Endometrial microvascular endothelial cells (primary cell): ENCODE measurements around the gene KCTD1. TPM values are rescaled to one million over a fixed set of nuclear protein-coding genes. Genes with fewer than 3 reads are reported as not detected.

Experiments
- in situ Hi-C: cut with HindIII; loops from 2 replicates; pipeline ENCODE4 v1.10.0; 2017; ENCODE audit warnings: low sequenced_read_pairs, low pct_unique_long_range_greater_than_20kb; ENCODE audit errors: inconsistent ontology term
- total RNA-seq: library from RNA; depleted of rRNA; stranded (reverse); fragments of >200 nt; gene quantifications from one replicate; pipeline ENCODE4 v1.2.3, GENCODE V29; 2015; ENCODE audit errors: inconsistent ontology term

Gene KCTD1
- total RNA-seq, 1 donor from 2014 or later = 8.3 TPM

DNA sequence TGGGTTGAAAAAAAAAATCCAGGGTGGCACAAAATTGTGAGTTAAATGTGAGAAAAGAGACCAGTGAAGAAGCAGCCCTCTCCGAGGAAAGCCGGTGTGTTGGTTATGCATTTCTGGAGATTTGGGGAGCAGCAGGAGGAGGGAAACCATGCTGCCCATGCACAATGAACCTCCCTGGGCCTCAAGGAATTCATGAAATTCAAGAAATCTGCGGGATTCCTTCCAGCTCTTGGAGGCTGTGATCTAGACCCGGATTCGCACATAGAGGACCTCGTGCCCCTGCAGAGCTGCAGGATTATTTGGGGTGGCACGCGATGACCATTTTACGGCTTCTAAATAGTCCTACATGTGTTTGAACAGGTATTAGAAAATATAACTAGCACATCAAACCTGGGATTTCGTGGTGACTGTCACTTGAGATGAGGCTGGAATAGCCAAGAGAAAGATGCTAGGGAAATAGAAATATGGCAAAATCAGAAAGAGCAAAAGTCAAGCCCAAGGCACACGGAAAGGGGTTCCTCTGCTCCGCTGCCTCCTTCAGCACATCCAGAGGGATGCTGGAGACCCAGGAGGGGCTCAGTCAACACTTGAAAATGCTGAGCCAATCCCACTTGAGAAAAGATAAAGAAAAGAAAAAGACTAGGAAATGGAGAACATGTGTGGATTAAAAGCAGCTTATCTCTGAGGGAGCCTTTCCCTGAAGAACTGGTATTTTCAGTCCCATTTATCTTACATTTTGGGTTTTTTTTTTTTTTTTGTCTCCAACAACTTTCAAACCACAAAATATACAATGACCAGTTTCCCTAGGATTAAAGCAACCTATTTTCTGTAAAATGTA, 22.0 kb downstream of the KCTD1 start:
- in situ Hi-C loops = no loop called here

GRCh38 chr18:26524504-26525351, 23.6 kb downstream of the KCTD1 start:
- in situ Hi-C loops = no loop called here

- in situ Hi-C loops = no loop called here
These were observed 24.4 kb downstream of the KCTD1 start for GRCh38 chr18:26524002-26524401.

DNA sequence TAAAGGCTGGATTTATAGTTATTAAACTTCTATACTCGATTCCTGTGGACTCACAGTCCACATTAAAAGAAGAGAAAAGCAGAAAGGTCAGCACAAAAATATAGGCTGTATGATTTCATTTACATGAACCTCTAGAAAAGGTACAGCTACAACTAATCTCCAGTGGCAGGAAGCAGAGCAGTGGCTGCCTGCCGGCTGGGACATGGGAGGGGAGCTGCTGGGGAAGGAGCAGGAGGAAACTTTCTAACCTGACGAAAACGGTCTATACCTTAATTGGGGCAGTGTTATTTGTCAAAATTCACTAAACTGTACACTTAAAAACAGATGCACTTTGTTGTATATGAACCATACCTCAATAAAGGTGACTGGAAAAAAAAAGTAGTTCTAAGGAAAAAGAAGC, 26.7 kb downstream of the KCTD1 start:
- in situ Hi-C loops = no loop called here

- in situ Hi-C loops = no loop called here
These were observed 27.4 kb downstream of the KCTD1 start for GRCh38 chr18:26520974-26521373.

DNA sequence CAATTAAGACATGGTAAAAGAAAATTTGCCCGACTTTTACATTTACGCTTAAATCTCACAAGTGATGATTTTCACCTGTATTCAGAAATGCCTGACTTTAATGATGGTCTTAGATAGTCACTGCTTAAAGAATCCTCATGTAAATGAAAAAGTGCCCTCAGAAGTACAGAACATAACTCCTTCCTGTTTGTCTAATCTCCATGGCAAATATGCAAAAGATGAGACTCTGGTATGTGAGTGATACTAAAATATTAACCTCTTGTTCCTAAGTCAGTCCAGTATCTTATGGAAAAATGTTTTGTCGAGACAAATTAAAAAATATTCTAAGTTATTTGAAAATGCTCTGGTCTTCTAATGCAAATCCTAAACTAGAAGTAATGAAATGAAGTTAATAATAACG, 29.2 kb downstream of the KCTD1 start:
- in situ Hi-C loops = no loop called here

- in situ Hi-C loops = no loop called here
These were observed 31.4 kb downstream of the KCTD1 start for GRCh38 chr18:26516964-26517363.

GRCh38 chr18:26515643-26516487, 32.5 kb downstream of the KCTD1 start:
- in situ Hi-C loops = no loop called here

DNA sequence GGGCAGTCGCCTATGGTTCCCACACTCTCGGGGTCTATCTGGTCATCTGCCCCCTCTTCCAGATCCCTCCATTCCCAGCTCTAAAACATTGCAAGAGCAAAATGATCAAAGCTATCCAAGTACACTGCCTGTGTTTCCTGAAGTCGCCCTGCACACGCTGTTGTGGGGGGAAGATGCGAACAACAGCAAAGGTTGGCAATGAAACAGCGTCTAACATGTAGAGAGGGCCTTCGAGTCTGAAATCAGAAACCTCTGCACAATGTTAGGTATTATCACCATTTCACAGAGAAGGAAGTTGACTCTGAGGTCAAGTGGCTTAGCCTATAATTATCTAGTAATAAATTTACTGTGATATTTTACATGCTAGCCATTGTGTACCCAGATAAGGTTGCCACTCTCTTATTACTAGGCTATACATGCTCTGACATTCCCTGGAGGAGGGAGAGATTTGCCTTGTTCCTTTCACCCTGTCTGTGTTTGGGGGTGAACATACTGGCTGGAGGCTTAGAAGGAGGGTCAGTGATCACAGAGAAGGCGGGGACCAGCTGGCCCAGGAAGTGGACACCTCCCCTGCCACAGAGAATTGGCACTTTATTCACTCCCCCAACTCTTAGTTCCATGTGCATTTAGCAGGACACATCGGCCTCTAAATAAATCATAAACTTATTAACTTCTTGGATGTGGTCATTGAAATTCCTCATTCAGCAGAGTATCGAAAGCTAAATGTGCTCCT, 36.8 kb downstream of the KCTD1 start:
- in situ Hi-C loops = no loop called here

DNA sequence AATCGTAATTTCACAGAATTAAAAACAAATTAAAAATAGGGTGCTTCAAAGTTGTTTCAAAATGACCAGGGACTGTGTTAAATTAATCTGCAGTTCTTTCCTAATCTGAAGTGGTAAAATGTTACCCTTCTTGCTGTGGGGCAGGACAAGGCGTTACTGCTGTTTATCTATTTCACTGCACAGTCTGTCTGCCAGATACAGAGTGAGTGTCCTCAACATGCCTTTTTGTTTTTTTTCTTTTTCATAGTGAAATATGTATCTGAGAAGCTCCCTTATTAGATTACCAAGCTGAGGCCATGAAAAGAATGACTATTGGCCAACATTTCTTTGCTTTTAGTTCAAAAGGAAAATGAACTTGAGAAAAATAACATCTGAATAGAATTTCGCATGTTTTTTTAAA, 38.0 kb downstream of the KCTD1 start:
- in situ Hi-C loops = no loop called here

DNA sequence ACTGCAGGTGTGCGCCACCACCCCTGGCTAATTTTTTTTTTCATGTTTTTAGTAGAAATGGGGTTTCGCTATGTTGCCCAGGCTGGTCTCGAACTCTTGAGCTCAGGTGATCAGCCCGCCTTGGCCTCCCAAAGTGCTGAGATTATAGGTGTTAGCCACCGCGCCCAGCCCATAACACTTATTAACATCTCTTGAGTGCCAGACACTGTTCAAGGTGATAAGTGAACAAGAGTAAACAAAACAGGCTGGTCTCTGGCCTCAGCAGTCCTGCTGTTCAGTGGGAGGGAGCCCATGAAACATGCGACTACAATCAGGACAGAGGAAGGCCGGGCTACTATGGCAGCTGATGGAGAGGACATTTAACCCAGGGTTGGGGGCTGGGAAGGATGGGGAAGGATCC, 42.3 kb downstream of the KCTD1 start:
- in situ Hi-C loops = no loop called here

DNA sequence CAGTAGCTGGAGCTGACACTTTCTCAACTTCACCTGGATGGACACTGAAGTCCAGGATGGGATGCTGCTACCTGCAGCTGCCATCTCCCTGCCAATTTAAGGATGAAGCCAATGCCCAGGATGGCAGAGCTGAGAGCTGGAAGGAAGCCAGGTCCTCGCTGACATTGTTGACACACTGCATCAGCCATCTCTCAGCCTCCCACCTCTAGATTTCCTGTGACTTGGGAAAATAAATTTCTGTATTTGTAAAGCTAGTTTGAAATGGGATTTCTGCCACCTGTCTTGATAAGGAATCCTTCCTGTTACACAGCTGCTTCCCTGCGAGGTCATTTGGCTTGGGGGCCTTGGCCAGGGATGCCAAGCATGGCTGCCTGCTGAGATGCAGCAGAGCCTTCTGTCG, 43.5 kb downstream of the KCTD1 start:
- in situ Hi-C loops = no loop called here

DNA sequence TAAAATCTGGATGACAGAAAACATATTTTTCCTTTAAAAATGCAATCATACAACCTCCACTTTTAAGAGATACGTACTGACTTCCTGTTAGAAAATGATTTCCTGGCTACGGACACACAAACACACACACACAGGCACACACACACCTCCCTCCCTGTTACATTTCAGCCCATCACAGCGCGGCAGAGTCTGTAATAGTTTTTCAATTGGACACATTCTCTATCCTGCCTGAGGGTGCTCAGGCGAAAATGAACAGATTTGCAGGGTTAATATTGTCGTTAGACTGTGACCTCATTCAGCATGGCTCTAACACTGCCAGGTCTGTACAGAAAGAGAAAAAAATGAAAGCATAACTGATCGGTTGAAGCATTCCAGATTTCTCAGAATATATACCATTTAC, 45.0 kb downstream of the KCTD1 start:
- in situ Hi-C loops = no loop called here

- in situ Hi-C loops = no loop called here
These were observed 45.5 kb downstream of the KCTD1 start for GRCh38 chr18:26502823-26503222.

DNA sequence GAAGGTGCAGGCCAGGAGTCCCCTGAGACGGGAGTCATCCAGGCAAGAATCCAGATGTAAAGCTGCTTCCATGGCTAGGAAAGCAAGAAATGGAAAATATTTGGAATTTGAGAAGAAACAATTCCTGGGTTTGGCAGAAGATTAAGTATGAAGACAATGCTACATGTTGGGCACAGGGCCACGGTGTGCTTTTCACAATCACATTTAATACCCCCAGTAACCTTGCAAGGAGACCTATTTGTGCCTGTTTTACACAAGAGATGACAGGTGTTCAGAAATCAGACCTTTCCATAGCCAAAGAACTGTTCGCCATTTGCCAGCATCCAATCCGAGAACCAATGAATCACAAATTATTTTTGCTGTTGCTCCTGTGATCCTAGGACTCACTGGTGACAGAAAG, 50.5 kb downstream of the KCTD1 start:
- in situ Hi-C loops = no loop called here

- in situ Hi-C loops = no loop called here
These were observed 51.8 kb downstream of the KCTD1 start for GRCh38 chr18:26496528-26496927.

DNA sequence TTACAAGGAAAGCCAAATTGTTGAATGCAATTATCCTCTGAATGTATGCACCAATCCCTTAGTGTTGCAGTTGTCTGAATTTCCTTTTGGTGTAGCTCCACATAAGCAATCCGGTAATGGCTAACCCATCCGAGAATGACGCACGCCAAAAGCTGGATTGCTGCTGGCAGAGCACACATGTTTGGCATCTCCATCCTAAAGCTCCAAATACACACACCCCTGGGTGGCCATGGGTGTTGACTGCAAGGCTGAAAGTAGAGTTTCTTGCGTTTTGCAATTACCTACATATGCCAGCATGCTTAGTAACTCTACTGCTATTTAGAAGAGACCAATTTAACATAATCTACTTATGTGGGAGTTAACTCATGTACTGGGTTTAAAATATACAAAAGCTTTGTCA, 53.1 kb downstream of the KCTD1 start:
- in situ Hi-C loops = no loop called here

- in situ Hi-C loops = no loop called here
These were observed 55.3 kb downstream of the KCTD1 start for GRCh38 chr18:26493021-26493420.
